BE2C (cell line): ENCODE measurements around the gene ESRRA.

Experiments
- DNase-seq: peaks from one replicate; pipeline ENCODE4 v3.0.0-alpha.2; 2020
- H3K27me3 ChIP-seq: fragments of 250-450 bp; sonication (Bioruptor Pico); 2 replicates; pipeline ENCODE4 v1.5.1; 2020; ENCODE audit warnings: mild to moderate bottlenecking
- H3K36me3 ChIP-seq: fragments of 250-450 bp; sonication (Bioruptor Pico); 2 replicates; pipeline ENCODE4 v1.5.1; 2020; ENCODE audit warnings: mild to moderate bottlenecking
- H3K4me1 ChIP-seq: fragments of 250-450 bp; sonication (Bioruptor Pico); 2 replicates; pipeline ENCODE4 v1.5.1; 2020
- H3K4me3 ChIP-seq: 2 replicates; pipeline ENCODE4 v1.5.1; 2011; ENCODE audit warnings: low read depth, low read length
- H3K9me3 ChIP-seq: fragments of 250-450 bp; sonication (Bioruptor Pico); 2 replicates; pipeline ENCODE4 v1.5.1; 2020
- TF ChIP-seq, protein P1 (sequence below): IDR thresholded peaks from 2 replicates; pipeline ENCODE4 v1.5.1; 2012; ENCODE audit warnings: mild to moderate bottlenecking, low read depth, low read length

Gene ESRRA

DNA sequence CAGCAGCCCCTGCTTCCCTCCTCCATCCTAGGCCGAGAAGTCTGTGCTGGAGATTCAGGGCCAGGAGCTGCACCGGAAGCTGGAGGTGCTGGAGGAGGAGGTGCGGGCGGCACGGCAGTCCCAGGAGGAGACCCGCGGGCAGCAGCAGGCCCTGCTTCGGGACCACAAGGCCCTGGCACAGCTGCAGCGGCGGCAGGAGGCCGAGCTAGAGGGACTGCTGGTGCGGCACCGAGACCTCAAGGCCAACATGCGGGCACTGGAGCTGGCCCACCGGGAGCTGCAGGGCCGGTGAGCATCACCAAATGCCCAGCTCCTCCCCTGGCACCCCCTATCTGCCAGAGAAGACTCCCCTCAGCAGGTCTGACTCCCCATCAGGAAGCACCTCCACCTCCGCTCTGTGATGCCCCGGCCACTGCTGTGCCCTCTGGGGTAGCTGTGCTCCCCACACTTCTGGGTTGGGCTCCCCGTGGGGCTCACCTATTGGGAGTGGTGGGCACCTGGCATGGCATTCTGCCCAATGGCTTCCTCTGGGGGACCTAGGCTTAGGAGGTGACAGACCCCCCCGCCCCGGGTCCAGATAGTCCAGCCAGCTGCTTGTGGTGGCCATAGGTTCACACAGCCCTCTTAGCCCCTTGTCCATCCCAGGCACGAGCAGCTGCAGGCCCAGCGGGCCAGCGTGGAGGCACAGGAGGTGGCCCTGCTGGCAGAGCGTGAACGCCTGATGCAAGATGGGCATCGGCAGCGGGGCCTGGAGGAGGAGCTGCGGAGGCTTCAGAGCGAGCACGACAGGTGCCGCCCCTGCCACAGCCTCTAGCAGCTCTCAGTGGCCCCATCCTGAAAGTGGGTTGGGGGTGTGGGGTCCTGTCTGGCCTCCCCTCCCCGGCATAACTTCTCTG is 47.0 kb downstream of the ESRRA start:
- no peaks in the 10 kb centered on the region for H3K27me3 ChIP-seq
- TF ChIP-seq, protein P1, sequence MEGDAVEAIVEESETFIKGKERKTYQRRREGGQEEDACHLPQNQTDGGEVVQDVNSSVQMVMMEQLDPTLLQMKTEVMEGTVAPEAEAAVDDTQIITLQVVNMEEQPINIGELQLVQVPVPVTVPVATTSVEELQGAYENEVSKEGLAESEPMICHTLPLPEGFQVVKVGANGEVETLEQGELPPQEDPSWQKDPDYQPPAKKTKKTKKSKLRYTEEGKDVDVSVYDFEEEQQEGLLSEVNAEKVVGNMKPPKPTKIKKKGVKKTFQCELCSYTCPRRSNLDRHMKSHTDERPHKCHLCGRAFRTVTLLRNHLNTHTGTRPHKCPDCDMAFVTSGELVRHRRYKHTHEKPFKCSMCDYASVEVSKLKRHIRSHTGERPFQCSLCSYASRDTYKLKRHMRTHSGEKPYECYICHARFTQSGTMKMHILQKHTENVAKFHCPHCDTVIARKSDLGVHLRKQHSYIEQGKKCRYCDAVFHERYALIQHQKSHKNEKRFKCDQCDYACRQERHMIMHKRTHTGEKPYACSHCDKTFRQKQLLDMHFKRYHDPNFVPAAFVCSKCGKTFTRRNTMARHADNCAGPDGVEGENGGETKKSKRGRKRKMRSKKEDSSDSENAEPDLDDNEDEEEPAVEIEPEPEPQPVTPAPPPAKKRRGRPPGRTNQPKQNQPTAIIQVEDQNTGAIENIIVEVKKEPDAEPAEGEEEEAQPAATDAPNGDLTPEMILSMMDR, result no peak
- H3K4me1 ChIP-seq, result no peaks in the 10 kb centered on the region
- H3K9me3 ChIP-seq, result no peaks in the 10 kb centered on the region
- no peaks in the 10 kb centered on the region for H3K36me3 ChIP-seq
- peak; percentile 3 for DNase-seq
- H3K4me3 ChIP-seq, result no peak overlapping the region

DNA sequence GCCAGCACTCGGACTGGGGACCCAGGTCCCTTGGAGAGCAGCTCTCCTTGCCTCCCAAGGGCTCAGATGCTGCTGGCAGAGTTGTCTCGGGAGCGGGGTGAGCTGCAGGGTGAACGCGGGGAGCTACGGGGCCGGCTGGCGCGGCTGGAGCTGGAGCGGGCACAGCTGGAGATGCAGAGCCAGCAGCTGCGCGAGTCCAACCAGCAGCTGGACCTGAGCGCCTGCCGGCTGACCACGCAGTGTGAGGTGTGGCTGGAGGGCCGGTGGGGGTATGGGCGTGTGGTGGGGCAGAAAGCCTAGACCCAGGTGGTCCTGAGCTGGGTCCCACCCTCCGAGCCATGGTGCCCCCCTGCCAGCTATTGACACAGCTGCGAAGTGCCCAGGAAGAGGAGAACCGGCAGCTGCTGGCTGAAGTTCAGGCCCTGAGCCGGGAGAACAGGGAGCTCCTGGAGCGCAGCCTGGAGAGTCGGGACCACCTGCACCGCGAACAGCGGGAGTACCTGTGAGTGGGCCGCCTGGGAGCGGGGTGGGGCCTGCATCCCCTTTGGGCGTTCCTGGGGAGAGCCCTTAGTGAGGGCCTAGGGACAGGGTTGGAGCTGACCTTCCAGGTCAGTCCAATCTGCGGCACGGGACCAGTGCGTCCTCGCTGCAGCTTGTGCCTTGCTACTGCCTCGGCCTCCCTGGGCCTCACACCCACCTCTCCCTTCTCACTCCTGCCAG is 47.8 kb downstream of the ESRRA start:
- H3K9me3 ChIP-seq, result no peaks in the 10 kb centered on the region
- peaks cover under 1% of the 10 kb centered on the region; the same call in 1 of the 2 replicates for H3K4me1 ChIP-seq
- DNase-seq, result peak; percentile 9
- H3K4me3 ChIP-seq, result no peak overlapping the region
- TF ChIP-seq, protein P1, result no peak
- H3K36me3 ChIP-seq, result no peaks in the 10 kb centered on the region
- H3K27me3 ChIP-seq, result no peaks in the 10 kb centered on the region

DNA sequence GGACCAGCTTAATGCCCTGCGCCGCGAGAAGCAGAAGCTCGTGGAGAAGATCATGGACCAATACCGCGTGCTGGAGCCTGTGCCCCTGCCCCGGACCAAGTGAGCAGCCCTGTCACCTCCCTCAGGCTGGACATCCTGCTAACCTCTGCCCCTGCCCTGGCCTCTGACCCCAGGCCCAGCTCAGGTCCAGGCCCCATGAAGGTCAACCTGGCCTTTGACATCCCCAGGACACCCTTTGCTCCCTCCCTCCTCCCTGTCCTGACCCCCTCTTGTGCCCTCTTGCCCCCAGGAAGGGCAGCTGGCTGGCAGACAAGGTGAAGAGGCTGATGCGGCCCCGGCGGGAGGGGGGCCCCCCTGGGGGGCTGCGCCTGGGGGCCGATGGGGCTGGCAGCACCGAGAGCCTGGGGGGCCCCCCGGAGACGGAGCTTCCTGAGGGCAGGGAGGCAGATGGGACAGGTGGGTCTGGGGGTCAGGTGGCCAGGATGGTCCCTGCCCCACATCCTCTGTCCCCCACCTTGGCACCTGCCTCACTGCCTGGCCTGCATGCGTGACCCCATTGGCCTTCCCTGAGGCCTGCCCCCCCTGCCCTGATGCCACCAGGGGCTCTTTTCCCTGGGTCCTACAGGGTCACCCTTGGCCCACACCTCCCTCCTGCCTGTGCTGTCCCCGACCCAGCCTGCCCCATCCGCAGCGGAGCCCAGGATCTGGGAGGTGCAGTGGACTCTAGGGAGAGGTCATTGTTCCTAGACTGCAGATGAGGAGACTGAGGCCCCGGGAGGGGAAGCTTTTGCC is 48.6 kb downstream of the ESRRA start:
- no peak for DNase-seq
- TF ChIP-seq, protein P1, result no peak
- H3K27me3 ChIP-seq, result no peaks in the 10 kb centered on the region
- H3K9me3 ChIP-seq, result no peaks in the 10 kb centered on the region
- H3K36me3 ChIP-seq, result no peaks in the 10 kb centered on the region
- H3K4me3 ChIP-seq, result no peak overlapping the region
- peaks cover 4% of the 10 kb centered on the region; the same call in 1 of the 2 replicates for H3K4me1 ChIP-seq

DNA sequence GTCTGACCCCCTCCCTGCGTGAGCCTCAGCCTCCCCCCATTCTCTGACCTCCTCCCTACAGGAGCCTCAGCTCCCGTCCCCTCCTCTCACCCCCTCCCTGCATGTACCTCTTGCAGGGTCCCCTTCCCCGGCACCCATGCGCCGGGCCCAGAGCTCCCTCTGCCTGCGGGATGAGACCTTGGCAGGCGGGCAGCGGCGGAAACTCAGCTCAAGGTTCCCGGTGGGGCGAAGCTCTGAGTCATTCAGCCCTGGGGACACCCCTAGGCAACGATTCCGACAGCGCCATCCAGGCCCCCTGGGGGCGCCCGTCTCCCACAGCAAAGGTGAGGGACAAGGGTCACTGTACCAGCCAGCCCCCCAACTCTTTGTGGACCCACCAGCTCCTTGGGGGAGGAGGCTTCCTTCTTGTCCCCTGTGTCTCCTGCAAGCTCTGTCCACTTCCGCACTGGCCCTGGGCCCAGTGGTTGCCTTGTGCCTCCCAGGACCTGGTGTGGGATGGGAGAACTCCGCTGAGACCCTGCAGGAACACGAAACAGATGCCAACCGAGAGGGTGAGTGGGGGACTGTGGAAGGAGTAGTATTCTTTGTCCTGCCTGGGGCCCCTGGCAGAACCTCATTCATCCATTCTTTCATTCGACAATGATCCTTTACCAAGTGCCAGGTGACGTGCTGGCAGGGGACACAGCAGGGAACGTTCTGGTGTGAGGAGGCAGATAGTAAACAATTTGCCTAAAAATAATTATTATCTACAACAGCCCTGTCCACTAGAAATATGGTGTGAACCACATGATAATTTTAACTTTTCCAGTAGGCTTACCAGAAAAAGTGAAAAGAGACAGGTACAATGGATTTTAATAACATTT is 50.0 kb downstream of the ESRRA start:
- TF ChIP-seq, protein P1, result peak; percentile 65
- Histone ChIP-seq H3K27me3 (no peaks in the 10 kb centered on the region), H3K4me3 (0 out of 2 replicates have a peak overlapping the region, but pooled peaks have one; percentile 19), H3K9me3 (no peaks in the 10 kb centered on the region), H3K4me1 (peaks cover 4% of the 10 kb centered on the region; the same call in 1 of the 2 replicates), H3K36me3 (no peaks in the 10 kb centered on the region)
- peak; percentile 83 for DNase-seq
